Measurements from ENCODE around the gene TGFB1. TPM values are rescaled to one million over a fixed set of nuclear protein-coding genes. Genes with fewer than 3 reads are reported as not detected.

The TGFB1 gene
- total and polyA plus RNA-seq, 9 of the 15 experiments (the other 6 are each of a cell fraction or from before 2014, with no cell fraction given), result 0.24 to 159 (median 17.2) TPM

GRCh38 chr19:41325640-41325946 is 28.1 kb downstream of the TGFB1 start:
- H3K27ac ChIP-seq (ENCODE audit: extremely low read depth, low read depth, low read length), result peak overlapping the region; percentile 95; the same call in 2 of the 3 replicates
- H3K4me1 ChIP-seq (replicated peaks in 1 of 2; ENCODE audit: control insufficient read depth in 2 of 2, insufficient read depth in 2 of 2, low read length in 2 of 2), result peaks cover 65 to 70% of the 10 kb centered on the region in 2 experiments

More at GRCh38 chr19:41325640-41325946, 28.1 kb downstream of the TGFB1 start:
- 59% methylated on average over 9 of the region's 10 CpGs for WGBS (ENCODE audit: insufficient coverage, low coverage, missing lambda C conversion rate)
- H3K4me2 ChIP-seq (ENCODE audit: insufficient read depth, low read length), result peak overlapping the region; percentile 74
- no peak overlapping the region for H3K4me3 ChIP-seq
- TF ChIP-seq ELK1 (CRISPR knock-in tag; IDR thresholded peaks at IDR 0.05), result no peak
- no peak for TF ChIP-seq RUNX1 (IDR thresholded peaks at IDR 0.05; ENCODE audit: low read depth)
- no peak for TF ChIP-seq ZNF77 (CRISPR knock-in tag; IDR thresholded peaks at IDR 0.05)
- no peak for TF ChIP-seq RFX1 (IDR thresholded peaks at IDR 0.05)
- no peak for TF ChIP-seq CBFA2T3 (IDR thresholded peaks at IDR 0.05)
- 0 out of 2 replicates have a peak, but pooled peaks have one; percentile 28 for TF ChIP-seq MED1 (CRISPR knock-in tag; IDR thresholded peaks at IDR 0.05; ENCODE audit: borderline replicate concordance)
- peak; percentile 1; the same call in 1 of the 2 replicates for TF ChIP-seq ZFX (CRISPR knock-in tag; IDR thresholded peaks at IDR 0.05)
- TF ChIP-seq HDAC2 (IDR thresholded peaks at IDR 0.05), result no peak
- TF ChIP-seq ZNF41 (CRISPR knock-in tag; conservative IDR thresholded peaks at IDR 0.05), result no peak
- TF ChIP-seq PCBP1 (IDR thresholded peaks at IDR 0.05; ENCODE audit: low read depth, low read length, poor library complexity, severe bottlenecking), result peak; percentile 41
- ChIA-PET POLR2A (interaction anchor here (0.6 to 1.4 kb wide), 4 partner anchors 9 to 573 kb away, joined by 3 to 9 read pairs (median 4); partner anchors contain the start of gene CCDC97), CTCF (ENCODE audit: low intra/inter-chr PET ratio) (no interaction called here)
- peak overlapping the region in 1 of 2 experiments; percentile 81; a peak in 3 of 4 replicates for H3K9ac ChIP-seq (ENCODE audit: insufficient read depth in 1 of 2, low read depth in 2 of 2, low read length in 2 of 2)
- no peak for FAIRE-seq
- H3K9me3 ChIP-seq (replicated peaks; ENCODE audit: control insufficient read depth, insufficient read depth, low read depth, low read length), result no peaks in the 10 kb centered on the region
- H3K79me2 ChIP-seq (ENCODE audit: control insufficient read depth, insufficient read depth, low read length), result peaks cover 50% of the 10 kb centered on the region
- BruUV-seq (replicated peaks), result no TSS peak
- H3K27me3 ChIP-seq (ENCODE audit: control insufficient read depth in 2 of 2, insufficient read depth in 2 of 2, low read length in 2 of 2), result no peaks in the 10 kb centered on the region
- H2AFZ ChIP-seq (ENCODE audit: low read depth, low read length), result no peak overlapping the region
- H3K9me1 ChIP-seq (ENCODE audit: control insufficient read depth, insufficient read depth, low read length), result peaks cover 9% of the 10 kb centered on the region
- peaks cover 3% of the 10 kb centered on the region for H4K20me1 ChIP-seq (replicated peaks; ENCODE audit: control insufficient read depth, insufficient read depth, low read length)
- no peak for ATAC-seq
- intact Hi-C loops (cut with micrococcal nuclease), result loop anchor here (10.0 kb wide), 1 partner anchor 239 kb away; no protein-coding TSS in a partner anchor
- in situ Hi-C loops (cut with MboI), result no loop called here
- DNase-seq (ENCODE audit: extremely low read depth in 1 of 4, low spot score in 3 of 4), result no peak
- H3K36me3 ChIP-seq (ENCODE audit: control insufficient read depth, insufficient read depth, low read length), result peaks cover 74% of the 10 kb centered on the region
